GM19372 (cell line): ENCODE results near the gene YWHAQ.
"Not testable (repeated sequence)": the region's sequence is repeated elsewhere in the genome, so short reads cannot be mapped to it uniquely, and the experiment has no call there.

Experiments
- ATAC-seq: cut with Tn5 transposase; IDR thresholded peaks from one replicate; pipeline ENCODE4 v1.9.1; 2021; ENCODE audit warnings: mild to moderate bottlenecking, low read depth, moderate library complexity; ENCODE audit not compliant: unreplicated experiment

The YWHAQ gene

GRCh38 chr2:9596621-9597311 lies 34.0 kb downstream of the YWHAQ start:
- no peak for ATAC-seq

GRCh38 chr2:9595746-9596145 lies 35.1 kb downstream of the YWHAQ start:
- no peak for ATAC-seq

DNA sequence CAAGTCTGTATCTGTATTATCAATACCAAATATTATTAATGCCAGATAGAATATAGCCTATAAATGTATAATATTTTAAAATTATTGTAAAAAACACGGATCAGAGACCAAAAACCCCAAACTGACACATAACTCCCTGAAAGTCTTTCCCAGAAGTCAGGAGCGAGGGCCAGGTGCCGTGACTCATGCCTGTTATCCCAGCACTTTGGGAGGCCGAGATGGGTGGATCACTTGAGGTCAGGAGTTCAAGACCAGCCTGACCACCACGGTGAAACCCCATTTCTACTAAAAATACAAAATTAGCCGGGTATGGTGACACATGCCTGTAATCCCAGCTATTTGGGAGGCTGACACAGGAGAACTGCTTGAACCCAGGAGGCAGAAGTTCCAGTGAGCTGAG lies 35.5 kb downstream of the YWHAQ start:
- ATAC-seq = not testable (repeated sequence)

DNA sequence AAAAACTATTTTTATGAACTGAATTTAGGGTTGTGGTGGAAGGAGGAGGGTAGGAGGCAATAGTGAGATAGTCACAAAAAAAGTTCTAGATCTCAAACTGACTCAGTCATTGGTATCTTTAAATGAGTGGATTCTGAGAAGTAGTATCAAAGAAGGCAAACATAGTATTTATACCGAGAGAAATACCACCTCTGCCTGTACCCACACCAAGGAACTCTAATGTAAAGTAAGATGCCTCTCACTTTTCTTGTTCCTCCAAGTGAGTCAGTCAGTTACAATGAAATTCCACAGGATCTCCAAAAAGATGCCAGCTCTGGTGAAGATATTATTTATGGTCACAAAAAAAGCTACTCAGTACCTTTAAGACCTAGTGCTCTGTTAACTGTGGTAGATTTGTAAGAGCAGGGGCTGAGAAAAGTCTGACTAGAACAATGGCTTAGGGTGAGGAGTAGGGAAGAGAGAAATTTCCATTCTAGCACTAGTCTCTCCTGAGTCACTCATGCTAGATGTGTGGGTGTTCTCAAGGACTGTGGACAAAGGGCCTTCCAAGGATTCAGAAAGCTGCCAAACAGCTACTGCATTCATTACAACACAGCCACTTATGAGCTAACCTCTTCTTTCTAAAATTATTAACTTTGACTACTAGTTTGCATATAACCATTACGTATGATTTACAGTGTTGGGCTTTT lies 36.3 kb downstream of the YWHAQ start:
- no peak for ATAC-seq

GRCh38 chr2:9593925-9594324 lies 36.9 kb downstream of the YWHAQ start:
- ATAC-seq = no peak

DNA sequence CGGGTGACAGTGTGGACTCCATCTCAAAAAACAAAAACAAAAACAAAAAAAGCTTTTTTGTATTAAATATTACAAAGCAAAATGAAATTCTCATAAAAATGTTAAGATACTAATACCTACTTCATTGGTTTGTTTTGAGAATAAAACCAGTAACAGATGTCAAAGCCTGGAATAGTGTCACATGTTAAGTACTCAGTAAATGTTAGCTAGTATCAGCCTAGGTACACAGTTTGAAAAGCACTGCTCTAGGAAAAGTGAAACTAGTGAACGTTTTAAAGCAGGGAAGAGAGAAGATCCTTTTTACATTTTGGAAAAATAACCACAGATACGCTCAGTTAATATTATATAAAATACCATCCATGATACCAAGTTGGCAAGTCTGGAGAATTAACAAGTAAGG lies 38.1 kb downstream of the YWHAQ start:
- ATAC-seq = no peak

- no peak for ATAC-seq
Observed at GRCh38 chr2:9590641-9591040, 40.2 kb downstream of the YWHAQ start.

- ATAC-seq = no peak
Observed at GRCh38 chr2:9586465-9586864, 44.3 kb downstream of the YWHAQ start.

- ATAC-seq = no peak
Observed at GRCh38 chr2:9585486-9585885, 45.3 kb downstream of the YWHAQ start.

DNA sequence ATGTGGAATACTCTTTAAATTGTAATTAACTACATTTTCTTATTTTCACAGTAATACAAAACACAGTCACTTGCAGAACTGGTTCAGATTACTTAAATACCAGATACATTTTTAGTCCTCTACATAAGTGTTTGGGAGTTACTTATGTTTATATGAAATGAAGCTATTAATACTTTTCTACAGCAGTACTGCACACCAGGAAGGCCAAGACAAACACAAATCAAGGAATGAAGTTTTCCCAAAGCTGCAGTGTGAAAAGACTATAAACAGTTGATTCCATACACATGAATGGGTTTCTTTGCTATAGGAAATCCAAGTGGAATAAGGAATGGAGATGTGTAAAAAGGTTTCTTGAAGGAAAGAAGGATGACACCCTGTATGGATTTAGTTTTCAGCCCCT lies 45.9 kb downstream of the YWHAQ start:
- ATAC-seq = not testable (repeated sequence)

- ATAC-seq = no peak
Observed at GRCh38 chr2:9582624-9583023, 48.2 kb downstream of the YWHAQ start.

DNA sequence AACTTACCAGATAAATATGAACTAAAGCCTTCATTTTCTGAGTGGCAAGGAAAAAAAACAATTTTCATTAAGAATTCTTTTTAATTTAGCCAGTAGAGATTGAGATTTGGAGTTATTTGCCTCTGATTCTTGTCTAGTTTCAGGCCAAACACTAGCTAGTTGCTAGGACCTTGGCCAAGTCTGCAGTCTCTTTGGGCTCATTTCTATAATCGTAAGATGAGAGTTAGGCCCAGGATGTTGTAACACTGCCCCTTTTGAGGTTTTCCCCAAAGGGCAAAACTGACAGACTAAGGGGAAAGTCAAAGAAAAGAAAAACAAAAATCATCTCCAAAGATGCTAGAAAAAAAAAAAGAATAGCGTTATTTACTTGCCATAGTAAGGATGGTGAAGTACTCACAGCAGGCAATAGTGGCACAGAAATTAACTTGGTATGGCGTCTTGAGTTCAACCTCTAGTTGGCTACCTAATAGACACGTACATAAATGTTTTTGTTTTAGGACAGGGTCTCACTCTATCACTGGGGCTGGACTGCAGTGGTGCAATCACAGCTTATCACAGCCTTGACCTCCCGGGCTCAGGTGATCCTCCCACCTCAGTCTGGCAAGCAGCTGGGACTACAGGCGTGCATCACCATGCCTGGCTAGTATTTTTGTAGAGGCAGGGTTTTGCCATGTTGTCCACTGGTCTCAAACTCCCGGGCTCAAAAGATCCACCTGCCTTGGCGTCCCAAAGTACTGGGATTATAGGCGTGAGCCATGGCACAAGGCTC lies 52.1 kb downstream of the YWHAQ start:
- no peak for ATAC-seq

- ATAC-seq = no peak
Observed at GRCh38 chr2:9574331-9574730, 56.5 kb downstream of the YWHAQ start.

DNA sequence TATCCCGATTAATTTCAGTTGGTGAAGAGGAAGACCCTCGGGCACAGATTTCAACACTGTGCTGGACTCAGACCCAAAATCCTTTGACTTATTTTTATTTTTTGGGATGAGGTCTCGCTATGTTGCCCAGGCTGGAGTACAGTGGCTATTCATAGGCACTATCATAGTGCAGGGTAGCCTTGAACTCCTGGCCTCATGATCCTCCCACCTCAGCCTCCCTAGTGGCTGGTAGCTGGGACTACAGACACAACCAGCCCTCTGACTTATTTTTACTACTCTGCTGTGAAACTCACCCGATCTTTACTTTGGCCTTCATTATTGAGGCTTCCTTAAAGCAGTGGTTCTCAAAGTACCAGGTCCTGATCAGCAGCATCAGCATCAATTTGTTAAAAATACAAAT lies 57.0 kb downstream of the YWHAQ start:
- ATAC-seq = no peak

DNA sequence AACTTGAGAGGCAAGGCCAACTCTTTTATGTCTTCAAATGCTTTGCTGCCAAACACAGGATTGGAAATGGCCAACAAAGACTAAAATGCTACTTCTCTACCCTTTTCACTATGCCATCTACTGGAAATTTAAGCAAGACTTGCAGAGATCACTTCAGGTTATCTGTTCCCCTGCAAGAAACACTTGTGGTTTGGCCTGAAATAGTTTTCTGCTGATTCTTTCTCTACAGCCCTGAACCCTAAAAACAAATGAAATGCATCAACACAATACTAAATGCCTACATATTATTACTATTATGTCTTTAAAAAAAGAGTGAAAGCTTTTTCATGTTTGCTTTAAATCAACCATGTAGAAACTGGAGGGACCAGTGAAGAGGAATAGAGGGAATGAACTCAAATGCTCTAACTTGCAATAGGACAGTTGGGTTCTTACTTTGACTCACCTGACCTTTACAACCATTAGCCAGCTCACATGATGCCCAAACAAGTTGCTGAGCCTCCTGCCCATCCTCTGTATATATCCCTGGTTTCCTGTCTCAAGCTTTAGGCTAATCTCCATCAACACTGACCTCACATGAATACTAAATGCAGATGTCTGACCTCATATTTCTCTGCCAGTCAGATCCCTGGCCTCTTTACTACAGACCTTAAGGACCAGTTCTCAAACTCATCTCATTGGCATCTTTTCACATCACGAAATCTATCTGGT lies 57.6 kb downstream of the YWHAQ start:
- ATAC-seq = no peak

- ATAC-seq = no peak
Observed at GRCh38 chr2:9570182-9571060, 60.4 kb downstream of the YWHAQ start.

- ATAC-seq = no peak
Observed at GRCh38 chr2:9565436-9566153, 65.2 kb downstream of the YWHAQ start.

DNA sequence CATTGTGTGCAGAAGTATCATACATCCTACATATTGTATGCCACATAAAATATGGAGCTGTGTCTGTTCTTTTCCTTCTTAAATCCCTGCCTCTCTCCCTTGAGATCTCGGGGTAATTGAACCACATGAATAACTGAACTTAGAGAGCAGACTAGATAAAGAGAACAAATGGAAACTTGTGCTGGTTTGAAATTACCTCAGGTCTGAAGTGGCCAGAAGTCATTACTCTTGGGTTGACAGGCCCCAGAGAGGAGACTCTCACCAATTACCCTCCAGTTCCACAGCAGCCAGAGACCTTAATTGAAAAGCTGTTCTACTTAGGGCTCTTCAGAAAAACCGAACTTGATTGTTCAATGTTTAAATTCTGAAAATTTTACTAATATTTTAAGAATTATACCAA lies 70.2 kb downstream of the YWHAQ start:
- ATAC-seq = no peak

DNA sequence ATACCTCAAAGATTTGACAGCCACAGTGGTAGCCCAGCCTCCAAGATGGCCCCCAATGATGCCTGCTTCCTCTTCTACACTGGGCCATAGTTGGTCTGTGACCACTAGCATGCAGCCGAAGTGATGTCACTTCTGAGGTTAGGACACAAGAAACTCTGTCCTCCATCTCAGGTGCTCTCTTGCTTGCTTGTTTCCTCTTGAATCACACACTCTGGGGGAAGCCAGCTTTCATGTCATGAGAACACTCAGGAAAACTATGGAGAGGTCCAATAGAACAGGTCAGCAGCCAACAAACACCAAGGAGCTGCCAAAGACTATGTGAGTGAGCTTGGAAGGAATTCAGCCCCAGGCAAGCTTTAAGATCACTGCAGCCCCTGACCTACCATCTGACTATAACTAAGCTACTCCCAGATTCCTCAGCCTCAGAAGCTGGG lies 71.8 kb downstream of the YWHAQ start:
- no peak for ATAC-seq
